Endothelial cell of umbilical vein (primary cell): ENCODE results near the gene FZD2. TPM values are rescaled to one million over a fixed set of nuclear protein-coding genes. Genes with fewer than 3 reads are reported as not detected.

Source experiments
- BruUV-seq: library from RNA; stranded (reverse); fragments of 400-500 nt; replicated peaks from 2 replicates; lab custom pipeline; 2021; lab: Mats Ljungman, UMichigan
- CTCF ChIA-PET: fragments of 300-600, 350-600 bp; sonication (Branson Sonifier 250); formaldehyde crosslinking; loops from one replicate; lab custom pipeline; 2021; ENCODE audit warnings: antibody characterized with exemption, inconsistent platforms; lab: Charles Lee
- POLR2A ChIA-PET: fragments of 300-600, 350-600 bp; sonication (Branson Sonifier 250); formaldehyde crosslinking; loops from one replicate; lab custom pipeline; 2021; ENCODE audit warnings: antibody characterized with exemption, inconsistent platforms; lab: Charles Lee
- DNase-seq: peaks from one replicate; pipeline ENCODE4 v3.0.0-alpha.2; 2011; ENCODE audit warnings: low read depth, low spot score
- FAIRE-seq: peaks from 2 replicates; lab custom pipeline; 2011; peaks lifted over from hg19 to GRCh38; lab: Jason Lieb, UNC
- H2AFZ ChIP-seq: 2 replicates; pipeline ENCODE4 v1.6.0; 2012; ENCODE audit warnings: low read depth, low read length, control low read depth, inconsistent platforms
- H3K27ac ChIP-seq: 2 replicates; pipeline ENCODE4 v1.5.1; 2011; ENCODE audit warnings: low read depth, mild to moderate bottlenecking, control low read depth, low read length, moderate library complexity; ENCODE audit not compliant: insufficient read depth
- H3K27me3 ChIP-seq, 2 experiments: 2 replicates each; pipeline versions ENCODE4 v1.6.0 to v1.6.1; 2011; ENCODE audit warnings: low read length in 2 of 2, mixed read lengths in 1 of 2; ENCODE audit not compliant: control insufficient read depth in 2 of 2, insufficient read depth in 2 of 2
- H3K36me3 ChIP-seq, 2 experiments: 2 replicates in 1 of 2; 3 replicates in 1 of 2; pipeline ENCODE4 v1.5.1; 2011; ENCODE audit warnings: low read length in 2 of 2, mild to moderate bottlenecking in 1 of 2, moderate library complexity in 1 of 2; ENCODE audit not compliant: control insufficient read depth in 2 of 2, insufficient read depth in 2 of 2; ENCODE audit errors: extremely low read depth in 1 of 2
- H3K4me1 ChIP-seq: 3 replicates; pipeline ENCODE4 v1.5.1; 2011; ENCODE audit warnings: mild to moderate bottlenecking, low read length; ENCODE audit not compliant: control insufficient read depth, insufficient read depth; ENCODE audit errors: extremely low read depth
- H3K4me2 ChIP-seq: 2 replicates; pipeline ENCODE4 v1.6.1; 2011; ENCODE audit warnings: low read length, control low read depth, mixed read lengths; ENCODE audit not compliant: insufficient read depth
- H3K4me3 ChIP-seq, 3 experiments: fragments of 200-600 bp in 1 of 3; sonication (generic), shearing (Covaris generic) in 1 of 3; replicated peaks in 1 of 3; 2 replicates each; pipeline ENCODE4 v1.5.1; 2011 to 2016; ENCODE audit warnings: control low read depth in 3 of 3, low read length in 3 of 3, mild to moderate bottlenecking in 2 of 3, inconsistent platforms in 1 of 3, low read depth in 1 of 3, moderate library complexity in 1 of 3; ENCODE audit not compliant: insufficient read depth in 1 of 3
- H3K79me2 ChIP-seq: 2 replicates; pipeline ENCODE4 v1.6.0; 2012; ENCODE audit warnings: low read length, inconsistent platforms; ENCODE audit not compliant: control insufficient read depth, insufficient read depth
- H3K9ac ChIP-seq: replicated peaks from 2 replicates; pipeline ENCODE3; 2011; ENCODE audit warnings: low read length, control low read depth; ENCODE audit not compliant: insufficient read depth; ENCODE audit errors: extremely low read depth
- H3K9me1 ChIP-seq: replicated peaks from 3 replicates; pipeline ENCODE4 v1.6.0; 2011; ENCODE audit warnings: mild to moderate bottlenecking, low read length; ENCODE audit not compliant: control insufficient read depth, insufficient read depth; ENCODE audit errors: extremely low read depth
- H3K9me3 ChIP-seq: replicated peaks from 2 replicates; pipeline ENCODE4 v1.5.1; 2012; ENCODE audit warnings: low read length, inconsistent platforms; ENCODE audit not compliant: control insufficient read depth, insufficient read depth
- H4K20me1 ChIP-seq: replicated peaks from 2 replicates; pipeline ENCODE3; 2011; ENCODE audit warnings: mild to moderate bottlenecking, low read length; ENCODE audit not compliant: control insufficient read depth, insufficient read depth; ENCODE audit errors: extremely low read depth
- EZH2 ChIP-seq: IDR thresholded peaks from 2 replicates; pipeline ENCODE4 v1.6.1; 2012; ENCODE audit warnings: borderline replicate concordance, low read depth, mild to moderate bottlenecking, moderate library complexity, low read length, inconsistent platforms; ENCODE audit not compliant: severe bottlenecking
- FOS ChIP-seq: IDR thresholded peaks from 2 replicates; pipeline ENCODE4 v1.6.1; 2011; ENCODE audit warnings: mild to moderate bottlenecking, low read length, moderate library complexity, borderline replicate concordance; ENCODE audit not compliant: insufficient read depth
- GATA2 ChIP-seq: IDR thresholded peaks from 2 replicates; pipeline ENCODE4 v1.7.0; 2011; ENCODE audit warnings: low read depth, mild to moderate bottlenecking, moderate library complexity, mixed read lengths, low read length; ENCODE audit not compliant: insufficient read length, insufficient read depth
- JUN ChIP-seq: IDR thresholded peaks from 2 replicates; pipeline ENCODE4 v1.6.1; 2011; ENCODE audit warnings: borderline replicate concordance, low read depth; ENCODE audit not compliant: insufficient read length, insufficient read depth
- MYC ChIP-seq: IDR thresholded peaks from one replicate; pipeline ENCODE4 v1.6.1; 2011; ENCODE audit warnings: mild to moderate bottlenecking, low read depth, low read length
- POLR2A ChIP-seq: IDR thresholded peaks from 2 replicates; pipeline ENCODE4 v1.6.1; 2012; ENCODE audit warnings: low read depth, mild to moderate bottlenecking, control low read depth, low read length
- POLR2AphosphoS5 ChIP-seq: IDR thresholded peaks from 2 replicates; pipeline ENCODE4 v1.6.1; 2012; ENCODE audit warnings: low read depth, mild to moderate bottlenecking, control low read depth, low read length, moderate library complexity; ENCODE audit not compliant: insufficient read depth
- dilution Hi-C: fragments of 300-500 bp; cut with MboI; formaldehyde crosslinking; loops from one replicate; pipeline ENCODE4 v1.15.0; 2019; ENCODE audit warnings: low sequenced_read_pairs; ENCODE audit not compliant: extremely low pct_ligation_motif_present
- intact Hi-C: fragments of 100-400 bp; cut with micrococcal nuclease; formaldehyde crosslinking; loops from one replicate; pipeline ENCODE4 v1.10.0; 2022
- polyA plus RNA-seq, 4 experiments: library from polyadenylated mRNA; depleted of rRNA in 3 of 4; stranded (reverse) in 3 of 4; unstranded in 1 of 4; fragments of >200 nt; gene quantifications; 2 replicates each; pipeline versions ENCODE4 v1.2.1 to v1.2.3, GENCODE V29; 2011 to 2012; ENCODE audit warnings: missing spikeins in 1 of 4
- total RNA-seq: library from RNA; stranded (reverse); gene quantifications from 2 replicates; pipeline ENCODE4 v1.2.3, GENCODE V29; 2021
- TF ChIP-seq, protein P1 (sequence below): IDR thresholded peaks from 2 replicates; pipeline ENCODE4 v1.6.1; 2011; ENCODE audit not compliant: insufficient read depth, insufficient read length
- TF ChIP-seq, protein P2 (sequence below), 2 donors: IDR thresholded peaks; 1 replicate in 1 of 2; 2 replicates in 1 of 2; pipeline ENCODE4 v1.5.1; 2011; ENCODE audit warnings: low read length in 2 of 2, mild to moderate bottlenecking in 2 of 2, moderate library complexity in 2 of 2, control low read depth in 1 of 2, inconsistent platforms in 1 of 2, low read depth in 1 of 2; ENCODE audit not compliant: insufficient read depth in 1 of 2; ENCODE audit errors: extremely low read depth in 1 of 2

Gene FZD2
- total and polyA plus RNA-seq, 2 donors (not counting 3 experiments of a cell fraction or from before 2014, with no cell fraction given) = 5.8 to 14.0 TPM

DNA sequence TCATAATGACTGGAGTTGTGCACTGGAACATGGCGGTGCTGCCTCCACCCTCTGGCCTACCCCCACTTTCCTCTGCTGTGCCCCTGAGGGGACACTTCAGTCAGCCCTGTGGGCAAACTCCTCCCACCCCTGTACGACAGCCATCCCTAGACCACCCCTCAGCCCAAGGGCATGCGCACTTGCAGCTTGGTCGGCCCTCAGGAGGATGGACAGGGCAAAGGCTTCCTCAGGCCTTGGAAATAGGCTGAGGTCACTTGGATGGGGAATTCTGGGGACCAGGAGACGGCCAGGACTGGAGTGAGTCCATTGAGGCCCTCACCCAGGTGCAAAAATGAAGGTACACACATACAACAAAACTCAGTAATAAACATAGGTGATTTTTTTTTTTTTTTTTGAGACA is 41.0 kb downstream of the FZD2 start:
- no peaks in the 10 kb centered on the region for H3K9me3 ChIP-seq
- H3K4me3 ChIP-seq = no peak overlapping the region
- no peak overlapping the region for H2AFZ ChIP-seq
- H3K9me1 ChIP-seq = no peaks in the 10 kb centered on the region
- H3K4me2 ChIP-seq = no peak overlapping the region
- ChIA-PET POLR2A (no interaction called here), CTCF (no interaction called here)
- H4K20me1 ChIP-seq = no peaks in the 10 kb centered on the region
- TF ChIP-seq JUN (no peak), POLR2AphosphoS5 (no peak), FOS (no peak), MYC (no peak), POLR2A (no peak), GATA2 (no peak), EZH2 (no peak)
- TF ChIP-seq, protein P1, sequence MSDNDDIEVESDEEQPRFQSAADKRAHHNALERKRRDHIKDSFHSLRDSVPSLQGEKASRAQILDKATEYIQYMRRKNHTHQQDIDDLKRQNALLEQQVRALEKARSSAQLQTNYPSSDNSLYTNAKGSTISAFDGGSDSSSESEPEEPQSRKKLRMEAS = no peak
- TF ChIP-seq, protein P2, sequence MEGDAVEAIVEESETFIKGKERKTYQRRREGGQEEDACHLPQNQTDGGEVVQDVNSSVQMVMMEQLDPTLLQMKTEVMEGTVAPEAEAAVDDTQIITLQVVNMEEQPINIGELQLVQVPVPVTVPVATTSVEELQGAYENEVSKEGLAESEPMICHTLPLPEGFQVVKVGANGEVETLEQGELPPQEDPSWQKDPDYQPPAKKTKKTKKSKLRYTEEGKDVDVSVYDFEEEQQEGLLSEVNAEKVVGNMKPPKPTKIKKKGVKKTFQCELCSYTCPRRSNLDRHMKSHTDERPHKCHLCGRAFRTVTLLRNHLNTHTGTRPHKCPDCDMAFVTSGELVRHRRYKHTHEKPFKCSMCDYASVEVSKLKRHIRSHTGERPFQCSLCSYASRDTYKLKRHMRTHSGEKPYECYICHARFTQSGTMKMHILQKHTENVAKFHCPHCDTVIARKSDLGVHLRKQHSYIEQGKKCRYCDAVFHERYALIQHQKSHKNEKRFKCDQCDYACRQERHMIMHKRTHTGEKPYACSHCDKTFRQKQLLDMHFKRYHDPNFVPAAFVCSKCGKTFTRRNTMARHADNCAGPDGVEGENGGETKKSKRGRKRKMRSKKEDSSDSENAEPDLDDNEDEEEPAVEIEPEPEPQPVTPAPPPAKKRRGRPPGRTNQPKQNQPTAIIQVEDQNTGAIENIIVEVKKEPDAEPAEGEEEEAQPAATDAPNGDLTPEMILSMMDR (IDR thresholded peaks at IDR 0.05; ENCODE audit: extremely low read depth in 1 of 2, insufficient read depth in 1 of 2, low read depth in 1 of 2, low read length in 2 of 2) = no peak
- H3K27ac ChIP-seq = no peak overlapping the region
- dilution Hi-C loops = no loop called here
- no TSS peak for BruUV-seq
- no peak overlapping the region for H3K9ac ChIP-seq
- H3K36me3 ChIP-seq = no peaks in the 10 kb centered on the region
- H3K79me2 ChIP-seq = no peaks in the 10 kb centered on the region
- intact Hi-C loops = loop anchor here (2.0 kb wide), 1 partner anchor 16 kb away; no protein-coding TSS in a partner anchor
- no peak for DNase-seq
- peaks cover 0 to 2% of the 10 kb centered on the region in 2 experiments for H3K27me3 ChIP-seq
- peaks cover 19% of the 10 kb centered on the region for H3K4me1 ChIP-seq
- FAIRE-seq = no peak
